ACHN (cell line): ENCODE measurements around the gene DDX42.
"Not testable (repeated sequence)": the region's sequence is repeated elsewhere in the genome, so short reads cannot be mapped to it uniquely, and the experiment has no call there.

Source experiments
- DNase-seq: peaks from one replicate; pipeline ENCODE4 v3.0.0-alpha.2; 2015
- in situ Hi-C: cut with HindIII; loops from 2 replicates; pipeline ENCODE4 v1.10.0; 2017; ENCODE audit warnings: low sequenced_read_pairs, low pct_ligation_motif_present, low pct_unique_long_range_greater_than_20kb

Gene DDX42

GRCh38 chr17:63773272-63774140 is 464 bp upstream of the DDX42 start, which contains the start of gene CCDC47:
CCDC47 (minus strand) TSS chr17:63773597; CDS start chr17:63766175, 7,422 bp downstream.
- DNase-seq: peak; percentile 99
- in situ Hi-C loops: no loop called here

GRCh38 chr17:63774969-63775265 is 947 bp downstream of the DDX42 start:
- DNase-seq: peak; percentile 9
- in situ Hi-C loops: no loop called here

- in situ Hi-C loops: no loop called here
These were observed 1.4 kb downstream of the DDX42 start for GRCh38 chr17:63775420-63775819.

GRCh38 chr17:63780507-63780906 is 6.5 kb downstream of the DDX42 start:
- in situ Hi-C loops: no loop called here
- no peak for DNase-seq

More at GRCh38 chr17:63775420-63775819, 1.4 kb downstream of the DDX42 start:
- DNase-seq: no peak

DNA sequence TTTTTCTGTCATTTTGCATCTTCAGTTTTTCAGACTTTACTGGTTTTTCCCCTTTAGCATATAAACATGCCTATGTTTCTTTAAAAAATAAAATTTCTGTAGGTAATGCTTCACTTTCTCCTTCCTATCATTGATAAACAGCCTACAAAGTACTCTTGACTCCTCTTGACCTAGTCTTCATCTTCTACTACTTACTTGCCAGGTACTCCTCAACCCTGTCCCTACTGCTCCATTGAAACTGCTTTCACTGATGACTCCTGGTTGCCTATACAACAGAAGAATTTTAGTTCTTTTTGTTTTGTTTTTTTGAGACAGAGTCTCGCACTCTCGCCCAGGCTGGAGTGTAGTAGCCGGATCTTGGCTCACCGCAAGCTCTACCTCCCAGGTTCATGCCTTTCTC is 7.0 kb downstream of the DDX42 start:
- in situ Hi-C loops: no loop called here
- DNase-seq: no peak

GRCh38 chr17:63783522-63783921 is 9.6 kb downstream of the DDX42 start:
- in situ Hi-C loops: no loop called here
- no peak for DNase-seq

- no peak for DNase-seq
- in situ Hi-C loops: no loop called here
These were observed 11.6 kb downstream of the DDX42 start for GRCh38 chr17:63785556-63785955.

GRCh38 chr17:63786117-63786516 is 12.1 kb downstream of the DDX42 start:
- in situ Hi-C loops: no loop called here
- DNase-seq: no peak

- in situ Hi-C loops: no loop called here
These were observed 13.2 kb downstream of the DDX42 start for GRCh38 chr17:63786971-63787711.

DNA sequence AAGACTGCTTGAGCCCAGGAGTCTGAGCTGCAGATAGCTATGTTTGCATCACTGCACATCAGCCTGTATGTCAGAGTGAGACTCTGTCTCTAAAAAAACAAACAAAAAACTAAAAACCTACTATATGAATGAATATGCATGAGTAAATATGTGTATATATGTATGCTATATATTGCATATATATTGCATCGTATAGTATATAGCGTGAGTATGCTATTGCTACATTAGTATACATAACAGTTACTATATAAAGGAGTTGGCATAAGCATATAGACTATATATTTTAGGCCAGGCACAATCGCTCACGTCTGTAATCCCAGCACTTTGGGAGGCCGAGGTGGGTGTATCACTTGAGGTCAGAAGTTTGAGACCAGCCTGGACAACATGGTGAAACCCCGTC is 16.1 kb downstream of the DDX42 start:
- no peak for DNase-seq
- in situ Hi-C loops: no loop called here

More at GRCh38 chr17:63786971-63787711, 13.2 kb downstream of the DDX42 start:
- DNase-seq: no peak

GRCh38 chr17:63792055-63792729 is 18.2 kb downstream of the DDX42 start:
- no peak for DNase-seq
- in situ Hi-C loops: no loop called here

DNA sequence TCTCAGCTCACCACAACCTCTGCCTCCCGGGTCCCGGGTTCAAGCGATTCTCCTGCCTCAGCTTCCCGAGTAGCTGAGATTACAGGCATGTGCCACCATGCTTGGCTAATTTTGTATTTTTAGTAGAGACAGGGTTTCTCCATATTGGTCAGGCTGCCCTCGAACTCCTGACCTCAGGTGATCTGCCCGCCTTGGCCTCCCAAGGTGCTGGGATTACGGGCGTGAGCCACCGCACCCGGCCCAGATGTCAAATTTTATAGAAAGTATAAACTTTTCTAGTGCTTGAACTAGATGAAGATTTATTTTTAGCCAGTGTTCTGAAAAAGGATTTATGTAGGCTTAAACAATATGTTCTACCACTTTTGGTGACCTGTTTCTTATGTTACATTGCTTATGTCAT is 22.4 kb downstream of the DDX42 start:
- in situ Hi-C loops, DNase-seq: not testable (repeated sequence)

DNA sequence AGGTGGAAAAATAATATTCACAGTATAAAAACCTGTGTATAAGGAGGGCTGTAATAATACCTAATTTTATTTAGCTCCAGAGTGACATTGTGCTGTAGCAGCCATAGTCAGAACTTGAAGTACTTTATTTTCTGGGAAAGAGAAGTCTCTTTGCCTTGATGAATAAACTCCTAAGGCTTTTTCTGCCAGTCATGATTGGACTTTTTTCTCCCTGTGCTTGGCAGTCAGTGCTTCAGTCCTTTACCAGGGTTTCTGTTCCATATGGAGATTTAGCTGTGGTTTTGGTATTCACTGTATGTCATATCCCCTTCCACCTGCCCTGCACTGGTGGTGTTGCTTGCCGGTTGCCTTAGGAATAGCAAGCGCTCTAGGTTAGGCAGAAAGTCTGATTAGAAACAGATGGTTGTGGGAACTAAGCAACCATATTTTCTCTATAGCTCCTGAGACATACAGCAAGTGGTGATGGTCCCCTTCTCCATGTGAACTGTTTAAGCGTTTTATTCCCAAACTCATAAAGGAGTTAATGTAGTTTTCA is 24.7 kb downstream of the DDX42 start:
- in situ Hi-C loops: no loop called here

DNA sequence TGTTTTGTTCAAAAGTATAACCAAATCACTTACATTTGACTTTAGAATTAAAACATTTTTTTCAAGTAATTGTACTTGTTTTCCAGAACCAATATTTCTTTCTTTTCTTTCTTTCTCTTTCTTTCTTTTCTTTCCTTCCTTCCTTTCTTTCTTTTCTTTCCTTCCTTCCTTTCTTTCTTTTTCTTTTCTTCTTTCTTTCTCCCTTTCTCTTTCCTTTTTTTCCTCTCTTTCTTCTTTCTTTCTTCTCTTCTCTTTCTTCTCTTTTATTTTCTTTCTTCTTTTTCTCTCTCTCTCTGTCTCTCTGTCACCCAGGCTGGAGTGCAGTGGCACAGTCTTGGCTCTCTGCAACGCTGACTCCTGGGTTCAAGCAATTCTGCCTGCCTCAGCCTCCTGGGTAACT is 26.8 kb downstream of the DDX42 start:
- DNase-seq: no peak
- in situ Hi-C loops: no loop called here

More for the DNA sequence above, 24.7 kb downstream of the DDX42 start:
- DNase-seq: no peak

DNA sequence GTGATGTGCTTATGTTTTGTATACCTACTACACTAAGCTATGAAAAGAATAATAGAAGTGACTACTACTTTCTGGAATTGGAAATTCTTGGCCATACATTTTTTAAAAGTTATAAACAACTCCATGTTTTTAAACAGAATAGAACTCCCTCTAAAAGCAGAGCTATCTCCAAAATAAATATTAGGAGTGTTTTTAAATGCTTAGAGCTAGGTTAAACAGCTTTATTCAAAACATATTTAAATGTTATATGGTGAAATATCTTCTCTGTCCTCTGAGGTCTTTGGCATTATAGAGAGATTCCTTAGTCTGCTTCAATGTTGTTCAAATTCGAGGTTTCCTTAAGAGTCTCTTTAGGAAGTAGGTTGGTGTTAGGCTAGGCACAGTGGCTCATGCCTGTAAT is 30.4 kb downstream of the DDX42 start:
- no peak for DNase-seq
- in situ Hi-C loops: no loop called here

GRCh38 chr17:63805591-63805990 is 31.6 kb downstream of the DDX42 start:
- in situ Hi-C loops: no loop called here
- no peak for DNase-seq

DNA sequence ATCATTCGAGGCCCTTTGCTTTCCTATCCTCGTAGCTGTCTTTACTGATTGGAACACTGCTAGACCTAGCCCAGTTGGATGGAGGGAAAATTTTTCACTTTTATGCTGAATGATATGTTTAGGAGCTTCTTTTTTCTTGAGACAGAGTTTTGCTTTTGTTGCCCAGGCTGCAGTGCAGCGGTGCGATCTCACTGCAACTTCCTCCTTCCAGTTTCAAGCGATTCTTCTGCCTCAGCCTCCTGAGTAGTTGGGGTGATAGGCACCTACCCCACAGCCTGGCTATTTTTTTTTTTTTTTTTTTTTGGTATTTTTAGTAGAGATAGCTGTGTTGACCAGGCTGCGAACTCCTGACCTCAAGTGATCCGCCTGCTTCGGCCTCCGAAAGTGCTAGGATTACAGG is 36.0 kb downstream of the DDX42 start:
- in situ Hi-C loops: loop anchor here (10.0 kb wide), 1 partner anchor 45 kb away; no protein-coding TSS in a partner anchor
- no peak for DNase-seq

DNA sequence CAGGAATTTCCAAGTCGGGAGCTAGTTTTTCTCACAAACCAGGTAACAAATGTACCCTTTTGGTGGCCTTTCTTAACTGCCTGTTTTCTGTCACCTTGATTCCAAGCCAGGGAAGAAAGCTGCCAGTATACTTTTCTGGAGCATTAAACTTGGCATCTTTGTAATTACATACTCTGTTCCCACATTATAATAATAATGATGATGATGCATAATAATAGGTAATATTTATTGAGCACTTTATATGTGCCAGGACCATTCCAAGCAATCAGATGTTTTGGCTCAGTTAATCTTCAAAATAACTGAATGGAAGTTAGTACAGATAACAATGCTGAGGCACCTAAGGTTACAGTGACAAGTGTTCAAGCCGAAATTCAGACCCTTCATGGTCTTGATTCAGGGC is 42.2 kb downstream of the DDX42 start:
- no peak for DNase-seq
- in situ Hi-C loops: loop anchor here (10.0 kb wide), 1 partner anchor 51 kb away; no protein-coding TSS in a partner anchor

DNA sequence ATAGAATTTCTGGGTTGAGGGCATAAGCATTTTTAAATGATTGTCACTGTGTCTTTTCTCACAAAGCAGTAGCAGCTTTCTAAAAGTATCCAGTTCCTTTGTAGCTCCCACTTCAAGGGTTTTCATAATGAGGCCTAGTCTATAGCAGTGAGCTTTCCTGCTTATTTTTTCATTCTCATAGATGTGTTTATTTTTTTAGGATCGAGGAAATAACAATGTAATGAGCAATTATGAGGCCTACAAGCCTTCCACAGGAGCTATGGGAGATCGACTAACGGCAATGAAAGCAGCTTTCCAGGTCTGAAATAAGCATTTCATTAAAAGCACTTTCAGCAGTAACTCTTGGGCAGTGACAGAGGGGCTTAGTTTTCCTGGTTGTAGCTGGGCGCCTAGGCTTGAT is 42.7 kb downstream of the DDX42 start:
- in situ Hi-C loops: loop anchor here (10.0 kb wide), 1 partner anchor 52 kb away; no protein-coding TSS in a partner anchor
- no peak for DNase-seq
